Liver (tissue), 9 donors: Measurements from ENCODE around the gene FOXC2. TPM values are rescaled to one million over a fixed set of nuclear protein-coding genes. Genes with fewer than 3 reads are reported as not detected.

Experiments
- DNase-seq: peaks from one replicate; pipeline ENCODE4 v3.0.0-alpha.2; 2017; ENCODE audit warnings: low spot score
- H3K27ac ChIP-seq, 2 donors: one replicate each; pipeline ENCODE4 v1.7.0; 2013; ENCODE audit warnings: inconsistent platforms in 2 of 2, low read length in 2 of 2, control low read depth in 1 of 2, low read depth in 1 of 2, mild to moderate bottlenecking in 1 of 2
- H3K27me3 ChIP-seq, 4 donors: one replicate each; pipeline versions ENCODE4 v1.6.1 to v1.7.0; 2013; ENCODE audit warnings: low read length in 3 of 4, inconsistent platforms in 1 of 4, mild to moderate bottlenecking in 1 of 4, moderate library complexity in 1 of 4; ENCODE audit not compliant: control insufficient read depth in 4 of 4, insufficient read depth in 4 of 4
- H3K36me3 ChIP-seq, 4 donors: one replicate each; pipeline versions ENCODE4 v1.6.1 to v1.7.0; 2013; ENCODE audit warnings: low read length in 3 of 4, mild to moderate bottlenecking in 3 of 4, low read depth in 1 of 4, moderate library complexity in 1 of 4; ENCODE audit not compliant: control insufficient read depth in 4 of 4, insufficient read depth in 3 of 4
- H3K4me1 ChIP-seq, 4 donors: one replicate each; pipeline versions ENCODE4 v1.6.1 to v1.7.0; 2013; ENCODE audit warnings: low read length in 3 of 4, mild to moderate bottlenecking in 3 of 4, moderate library complexity in 1 of 4; ENCODE audit not compliant: control insufficient read depth in 4 of 4, insufficient read depth in 4 of 4
- H3K4me3 ChIP-seq, 3 donors: one replicate each; pipeline versions ENCODE4 v1.6.1 to v1.7.0; 2013; ENCODE audit warnings: low read length in 3 of 3, control low read depth in 1 of 3, low read depth in 1 of 3, mild to moderate bottlenecking in 1 of 3
- H3K9ac ChIP-seq, 2 donors: one replicate each; pipeline ENCODE4 v1.7.0; 2013; ENCODE audit warnings: low read length in 2 of 2, mild to moderate bottlenecking in 2 of 2, moderate library complexity in 2 of 2, control low read depth in 1 of 2, low read depth in 1 of 2
- H3K9me3 ChIP-seq, 4 donors: one replicate each; pipeline versions ENCODE4 v1.6.1 to v1.7.0; 2013; ENCODE audit warnings: low read length in 3 of 4; ENCODE audit not compliant: control insufficient read depth in 4 of 4
- EGR1 ChIP-seq, 2 donors: IDR thresholded peaks; 2 replicates each; pipeline ENCODE4 v1.6.1; 2016 to 2018; ENCODE audit warnings: antibody characterized with exemption in 2 of 2, low read depth in 2 of 2
- FOXA1 ChIP-seq: IDR thresholded peaks from 2 replicates; pipeline ENCODE4 v1.6.1; 2016; ENCODE audit warnings: antibody characterized with exemption
- GABPA ChIP-seq, 2 donors: IDR thresholded peaks in 1 of 2; conservative IDR thresholded peaks in 1 of 2; 2 replicates each; pipeline ENCODE4 v1.6.1; 2016; ENCODE audit warnings: antibody characterized with exemption in 2 of 2, mild to moderate bottlenecking in 1 of 2, moderate library complexity in 1 of 2
- HNF4A ChIP-seq, 2 donors: conservative IDR thresholded peaks; 2 replicates each; pipeline ENCODE4 v1.6.1; 2016; ENCODE audit warnings: antibody characterized with exemption in 2 of 2, mild to moderate bottlenecking in 2 of 2
- HNF4G ChIP-seq: IDR thresholded peaks from 2 replicates; pipeline ENCODE4 v1.6.1; 2016; ENCODE audit warnings: antibody characterized with exemption
- JUND ChIP-seq, 2 donors: IDR thresholded peaks; 2 replicates each; pipeline ENCODE4 v1.6.1; 2016; ENCODE audit warnings: antibody characterized with exemption in 2 of 2
- RAD21 ChIP-seq, 2 donors: IDR thresholded peaks; 2 replicates each; pipeline ENCODE4 v1.6.1; 2016; ENCODE audit warnings: antibody characterized with exemption in 2 of 2, mild to moderate bottlenecking in 2 of 2
- RXRA ChIP-seq, 2 donors: IDR thresholded peaks; 2 replicates each; pipeline ENCODE4 v1.6.1; 2017 to 2018; ENCODE audit warnings: antibody characterized with exemption in 2 of 2, mild to moderate bottlenecking in 1 of 2
- SP1 ChIP-seq: IDR thresholded peaks from 2 replicates; pipeline ENCODE4 v1.6.1; 2018; ENCODE audit warnings: antibody characterized with exemption, mild to moderate bottlenecking
- TAF1 ChIP-seq: conservative IDR thresholded peaks from 2 replicates; pipeline ENCODE4 v1.6.1; 2016; ENCODE audit warnings: antibody characterized with exemption, mild to moderate bottlenecking
- YY1 ChIP-seq: IDR thresholded peaks from 2 replicates; pipeline ENCODE4 v1.6.1; 2016; ENCODE audit warnings: antibody characterized with exemption, mild to moderate bottlenecking
- WGBS: extraction: QIAGEN DNeasy Blood & Tissue Kit; methylation state at CpG from one replicate; pipeline ENCODE4 v1.1.7; 2013; 5-methylcytosine and 5-hydroxymethylcytosine counted together
- polyA plus RNA-seq, 2 donors: library from polyadenylated mRNA; stranded (reverse) in 1 of 2; unstranded in 1 of 2; fragments of 200-250 nt in 1 of 2; fragments of >200 nt in 1 of 2; fragmentation: Nextera tagmentation in 1 of 2; extraction: Ambion mirVana in 1 of 2; gene quantifications; one replicate each; pipeline versions ENCODE4 v1.2.1 to v1.2.3, GENCODE V29; 2013 to 2015
- total RNA-seq, 2 donors: library from RNA; depleted of rRNA; stranded (reverse); fragments of >200 nt; gene quantifications; one replicate each; pipeline ENCODE4 v1.2.3, GENCODE V29; 2014
- TF ChIP-seq, protein P1 (sequence below): IDR thresholded peaks from 2 replicates; pipeline ENCODE4 v1.6.1; 2016; ENCODE audit warnings: antibody characterized with exemption, mild to moderate bottlenecking
- TF ChIP-seq, protein P2 (sequence below): IDR thresholded peaks from 2 replicates; pipeline ENCODE4 v1.6.1; 2016; ENCODE audit warnings: antibody characterized with exemption
- TF ChIP-seq, protein P3 (sequence below): IDR thresholded peaks from 2 replicates; pipeline ENCODE4 v1.6.1; 2016; ENCODE audit warnings: antibody characterized with exemption
- TF ChIP-seq, protein P4 (sequence below): fragments of 150-350 bp; IDR thresholded peaks from 2 replicates; pipeline ENCODE4 v1.5.1; 2017; ENCODE audit warnings: improper control_type of control experiment, low read depth, low read length; ENCODE audit not compliant: missing input control
- donor health status: healthy.
- donor health status: healthy.
- donor health status: healthy.
- donor health status: healthy.
- donor health status: healthy.

FOXC2 gene
- total and polyA plus RNA-seq, 4 donors, result 0.03 to 0.09 (median 0.08) TPM; not detected in 1

DNA sequence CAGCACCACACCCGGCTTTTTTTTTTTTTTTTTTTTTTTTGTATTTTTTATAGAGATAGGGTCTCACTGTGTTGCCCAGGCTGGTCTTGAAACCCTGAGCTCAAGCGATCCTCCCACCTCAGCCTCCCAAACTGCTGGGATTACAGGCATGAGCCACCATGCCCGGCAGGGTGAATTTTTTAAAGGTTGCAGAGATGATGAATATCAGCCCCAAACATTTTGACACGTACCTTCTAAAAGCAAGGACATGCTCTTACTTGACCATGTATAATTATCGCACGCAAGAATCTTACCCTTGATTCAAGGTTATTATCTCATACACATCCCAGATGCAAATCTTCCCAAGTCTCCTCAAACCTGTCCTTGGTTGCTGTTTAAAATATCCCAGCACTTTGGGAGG, 4.3 kb upstream of the FOXC2 start:
- DNase-seq, result no peak
- TF ChIP-seq, protein P1, sequence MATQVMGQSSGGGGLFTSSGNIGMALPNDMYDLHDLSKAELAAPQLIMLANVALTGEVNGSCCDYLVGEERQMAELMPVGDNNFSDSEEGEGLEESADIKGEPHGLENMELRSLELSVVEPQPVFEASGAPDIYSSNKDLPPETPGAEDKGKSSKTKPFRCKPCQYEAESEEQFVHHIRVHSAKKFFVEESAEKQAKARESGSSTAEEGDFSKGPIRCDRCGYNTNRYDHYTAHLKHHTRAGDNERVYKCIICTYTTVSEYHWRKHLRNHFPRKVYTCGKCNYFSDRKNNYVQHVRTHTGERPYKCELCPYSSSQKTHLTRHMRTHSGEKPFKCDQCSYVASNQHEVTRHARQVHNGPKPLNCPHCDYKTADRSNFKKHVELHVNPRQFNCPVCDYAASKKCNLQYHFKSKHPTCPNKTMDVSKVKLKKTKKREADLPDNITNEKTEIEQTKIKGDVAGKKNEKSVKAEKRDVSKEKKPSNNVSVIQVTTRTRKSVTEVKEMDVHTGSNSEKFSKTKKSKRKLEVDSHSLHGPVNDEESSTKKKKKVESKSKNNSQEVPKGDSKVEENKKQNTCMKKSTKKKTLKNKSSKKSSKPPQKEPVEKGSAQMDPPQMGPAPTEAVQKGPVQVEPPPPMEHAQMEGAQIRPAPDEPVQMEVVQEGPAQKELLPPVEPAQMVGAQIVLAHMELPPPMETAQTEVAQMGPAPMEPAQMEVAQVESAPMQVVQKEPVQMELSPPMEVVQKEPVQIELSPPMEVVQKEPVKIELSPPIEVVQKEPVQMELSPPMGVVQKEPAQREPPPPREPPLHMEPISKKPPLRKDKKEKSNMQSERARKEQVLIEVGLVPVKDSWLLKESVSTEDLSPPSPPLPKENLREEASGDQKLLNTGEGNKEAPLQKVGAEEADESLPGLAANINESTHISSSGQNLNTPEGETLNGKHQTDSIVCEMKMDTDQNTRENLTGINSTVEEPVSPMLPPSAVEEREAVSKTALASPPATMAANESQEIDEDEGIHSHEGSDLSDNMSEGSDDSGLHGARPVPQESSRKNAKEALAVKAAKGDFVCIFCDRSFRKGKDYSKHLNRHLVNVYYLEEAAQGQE, result no peak
- TF ChIP-seq RAD21 (IDR thresholded peaks at IDR 0.05), result no peak
- TF ChIP-seq SP1, result no peak
- no peak for TF ChIP-seq GABPA (IDR thresholded peaks at IDR 0.05 in 1 of 2, conservative IDR thresholded peaks at IDR 0.05 in 1 of 2)
- no peak for TF ChIP-seq JUND (IDR thresholded peaks at IDR 0.05)
- no peak for TF ChIP-seq EGR1 (IDR thresholded peaks at IDR 0.05; ENCODE audit: low read depth in 2 of 2)
- no peak for TF ChIP-seq FOXA1
- no peak for TF ChIP-seq HNF4A (conservative IDR thresholded peaks at IDR 0.05)
- TF ChIP-seq, protein P2, sequence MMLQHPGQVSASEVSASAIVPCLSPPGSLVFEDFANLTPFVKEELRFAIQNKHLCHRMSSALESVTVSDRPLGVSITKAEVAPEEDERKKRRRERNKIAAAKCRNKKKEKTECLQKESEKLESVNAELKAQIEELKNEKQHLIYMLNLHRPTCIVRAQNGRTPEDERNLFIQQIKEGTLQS, result no peak
- TF ChIP-seq YY1, result no peak
- TF ChIP-seq, protein P3, sequence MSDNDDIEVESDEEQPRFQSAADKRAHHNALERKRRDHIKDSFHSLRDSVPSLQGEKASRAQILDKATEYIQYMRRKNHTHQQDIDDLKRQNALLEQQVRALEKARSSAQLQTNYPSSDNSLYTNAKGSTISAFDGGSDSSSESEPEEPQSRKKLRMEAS, result no peak
- TF ChIP-seq HNF4G, result no peak
- TF ChIP-seq TAF1, result no peak
- H3K9me3 ChIP-seq, result no peaks in the 10 kb centered on the region
- no peak overlapping the region for H3K27ac ChIP-seq
- peaks cover 2 to 18% (median 6%) of the 10 kb centered on the region in 4 donors for H3K4me1 ChIP-seq
- H3K27me3 ChIP-seq, result peaks cover 2 to 15% (median 12%) of the 10 kb centered on the region in 4 donors
- WGBS, result 76% methylated on average over 6 of the region's 6 CpGs
- no peaks in the 10 kb centered on the region for H3K36me3 ChIP-seq
- H3K9ac ChIP-seq, result no peak overlapping the region
- H3K4me3 ChIP-seq, result no peak overlapping the region

DNA sequence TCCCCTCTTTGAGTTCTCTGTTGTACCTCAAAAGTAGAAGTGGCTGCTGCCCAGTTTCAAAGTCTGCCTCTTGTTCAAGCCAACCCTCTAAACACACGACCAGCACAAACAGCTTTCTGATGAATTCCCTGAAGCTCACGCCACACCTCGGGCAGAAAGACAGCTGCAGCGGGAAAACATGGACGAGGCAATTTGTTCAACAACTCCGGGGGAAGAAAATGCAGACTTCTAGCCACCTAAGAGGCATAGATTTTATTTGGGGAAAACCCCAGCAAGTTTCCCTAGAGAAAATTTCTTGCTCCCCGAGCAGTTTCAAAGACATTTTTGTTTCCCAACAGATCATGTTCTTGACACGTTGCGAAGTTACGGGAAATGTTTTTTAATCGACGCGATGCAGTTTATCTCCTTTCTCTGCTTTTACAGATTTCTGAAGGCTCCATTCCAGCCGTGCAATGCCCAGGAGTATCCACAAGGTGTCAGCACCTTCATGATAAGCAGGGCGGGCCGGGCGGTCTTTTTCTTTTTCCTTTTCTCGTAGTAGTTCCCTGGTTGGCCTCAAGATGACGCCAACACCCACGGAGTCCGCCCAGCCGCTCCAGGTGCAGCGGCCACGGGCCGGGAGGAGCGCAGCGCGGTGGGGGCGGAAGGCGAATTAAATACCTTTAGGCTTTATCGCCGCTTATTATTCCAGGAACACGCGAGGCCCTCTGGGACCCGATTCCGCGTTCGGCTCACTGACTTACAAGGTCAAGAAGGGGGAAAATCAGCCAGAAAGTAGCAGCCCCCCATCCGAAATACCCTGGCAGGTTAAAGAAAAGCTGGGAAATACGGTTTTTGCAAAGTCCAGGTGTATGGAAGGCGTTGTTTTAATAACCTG, 2.9 kb upstream of the FOXC2 start:
- peaks cover 2 to 19% (median 6%) of the 10 kb centered on the region in 4 donors for H3K4me1 ChIP-seq
- DNase-seq, result peak; percentile 82
- H3K9me3 ChIP-seq, result no peaks in the 10 kb centered on the region
- peaks cover 2 to 19% (median 14%) of the 10 kb centered on the region in 4 donors for H3K27me3 ChIP-seq
- peak overlapping the region in 1 of 3 donors; percentile 16 for H3K4me3 ChIP-seq
- peak; percentile 99 to 100 for TF ChIP-seq RAD21 (IDR thresholded peaks at IDR 0.05)
- peak; percentile 69 for TF ChIP-seq YY1
- no peak for TF ChIP-seq RXRA (IDR thresholded peaks at IDR 0.05)
- TF ChIP-seq, protein P4, sequence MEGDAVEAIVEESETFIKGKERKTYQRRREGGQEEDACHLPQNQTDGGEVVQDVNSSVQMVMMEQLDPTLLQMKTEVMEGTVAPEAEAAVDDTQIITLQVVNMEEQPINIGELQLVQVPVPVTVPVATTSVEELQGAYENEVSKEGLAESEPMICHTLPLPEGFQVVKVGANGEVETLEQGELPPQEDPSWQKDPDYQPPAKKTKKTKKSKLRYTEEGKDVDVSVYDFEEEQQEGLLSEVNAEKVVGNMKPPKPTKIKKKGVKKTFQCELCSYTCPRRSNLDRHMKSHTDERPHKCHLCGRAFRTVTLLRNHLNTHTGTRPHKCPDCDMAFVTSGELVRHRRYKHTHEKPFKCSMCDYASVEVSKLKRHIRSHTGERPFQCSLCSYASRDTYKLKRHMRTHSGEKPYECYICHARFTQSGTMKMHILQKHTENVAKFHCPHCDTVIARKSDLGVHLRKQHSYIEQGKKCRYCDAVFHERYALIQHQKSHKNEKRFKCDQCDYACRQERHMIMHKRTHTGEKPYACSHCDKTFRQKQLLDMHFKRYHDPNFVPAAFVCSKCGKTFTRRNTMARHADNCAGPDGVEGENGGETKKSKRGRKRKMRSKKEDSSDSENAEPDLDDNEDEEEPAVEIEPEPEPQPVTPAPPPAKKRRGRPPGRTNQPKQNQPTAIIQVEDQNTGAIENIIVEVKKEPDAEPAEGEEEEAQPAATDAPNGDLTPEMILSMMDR, result peak; percentile 100
- H3K36me3 ChIP-seq, result no peaks in the 10 kb centered on the region
- WGBS, result 2% methylated on average over 41 of the region's 41 CpGs
- H3K9ac ChIP-seq, result no peak overlapping the region
- no peak overlapping the region for H3K27ac ChIP-seq
